HG03097 (cell line): ENCODE results near the gene LSS.
"Not testable (repeated sequence)": the region's sequence is repeated elsewhere in the genome, so short reads cannot be mapped to it uniquely, and the experiment has no call there.

Experiments used
- ATAC-seq: cut with Tn5 transposase; IDR thresholded peaks from one replicate; pipeline ENCODE4 v1.9.1; 2021; ENCODE audit not compliant: unreplicated experiment, low FRiP score

LSS gene

DNA sequence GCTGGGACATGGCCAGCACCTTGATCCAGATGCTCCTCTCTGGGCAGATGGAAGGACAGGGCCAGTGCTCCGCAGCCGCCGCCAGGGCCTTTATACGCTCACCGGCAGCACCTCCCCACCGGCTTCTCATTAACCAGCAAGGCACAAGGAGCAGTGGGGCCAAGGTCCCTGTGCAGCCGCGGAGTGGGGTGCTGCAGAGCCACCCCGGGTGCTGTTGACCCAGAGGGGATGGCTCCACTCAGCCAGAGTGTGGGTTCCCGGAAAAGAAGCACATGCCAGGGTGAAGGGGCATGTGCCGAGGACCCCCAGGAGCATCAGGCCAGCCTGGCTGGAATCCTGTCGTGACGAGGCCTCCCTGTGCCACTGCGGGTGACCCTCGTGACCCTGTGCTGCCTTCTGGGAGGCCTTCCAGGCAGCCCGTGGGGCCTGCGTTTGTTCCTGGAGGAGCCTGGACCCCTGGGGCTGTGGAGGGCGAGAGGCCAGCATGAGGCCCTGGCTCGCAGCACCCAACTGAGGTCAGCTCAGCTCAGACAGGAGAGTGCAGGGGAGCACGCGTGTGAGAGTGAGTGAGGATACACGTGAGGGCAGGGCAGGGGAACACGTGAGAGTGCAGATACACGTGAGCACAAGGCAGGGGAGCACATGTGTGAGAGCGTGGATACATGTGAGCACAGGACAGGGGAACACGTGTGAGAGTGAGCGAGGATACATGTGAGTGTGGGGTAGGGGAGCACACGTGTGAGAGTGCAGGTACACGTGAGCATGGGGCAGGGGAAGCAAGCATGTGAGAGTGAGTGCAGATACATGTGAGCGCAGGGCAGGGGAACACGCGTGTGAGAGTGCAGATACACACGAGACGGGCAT lies 72.8 kb downstream of the LSS start, which contains the start of gene FTCD:
FTCD (minus strand) TSS at position 66 of the 864 bp plus-strand sequence; CDS start at position 10, 56 bp downstream.
- no peak for ATAC-seq

DNA sequence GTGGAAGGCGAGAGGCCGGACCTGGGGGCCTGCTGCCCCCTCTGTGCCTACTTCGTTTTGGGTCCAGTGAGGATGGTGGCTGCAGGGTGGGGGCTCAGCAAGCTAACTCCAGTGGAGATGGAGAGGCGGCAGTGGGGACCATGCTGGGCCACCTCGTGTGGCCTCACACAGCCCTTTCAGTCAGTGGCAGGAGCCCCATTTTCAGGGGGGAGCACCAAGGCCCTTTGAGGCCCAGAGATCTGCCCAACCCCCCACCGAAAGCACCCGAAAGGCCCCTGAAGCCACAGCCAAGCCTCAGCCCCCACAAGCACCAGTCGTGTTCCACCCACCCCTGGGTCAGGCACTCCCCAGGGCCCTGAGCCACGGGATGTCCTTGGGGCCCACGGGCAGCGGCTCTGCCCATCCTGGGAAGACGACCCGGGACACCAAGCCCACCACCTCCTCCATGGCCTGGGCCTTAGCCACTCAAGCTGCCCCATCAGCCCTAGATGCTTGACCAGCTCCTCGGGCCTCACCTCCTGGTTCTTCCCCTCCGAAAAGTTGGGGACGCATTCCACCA lies 73.5 kb downstream of the LSS start:
- no peak for ATAC-seq

DNA sequence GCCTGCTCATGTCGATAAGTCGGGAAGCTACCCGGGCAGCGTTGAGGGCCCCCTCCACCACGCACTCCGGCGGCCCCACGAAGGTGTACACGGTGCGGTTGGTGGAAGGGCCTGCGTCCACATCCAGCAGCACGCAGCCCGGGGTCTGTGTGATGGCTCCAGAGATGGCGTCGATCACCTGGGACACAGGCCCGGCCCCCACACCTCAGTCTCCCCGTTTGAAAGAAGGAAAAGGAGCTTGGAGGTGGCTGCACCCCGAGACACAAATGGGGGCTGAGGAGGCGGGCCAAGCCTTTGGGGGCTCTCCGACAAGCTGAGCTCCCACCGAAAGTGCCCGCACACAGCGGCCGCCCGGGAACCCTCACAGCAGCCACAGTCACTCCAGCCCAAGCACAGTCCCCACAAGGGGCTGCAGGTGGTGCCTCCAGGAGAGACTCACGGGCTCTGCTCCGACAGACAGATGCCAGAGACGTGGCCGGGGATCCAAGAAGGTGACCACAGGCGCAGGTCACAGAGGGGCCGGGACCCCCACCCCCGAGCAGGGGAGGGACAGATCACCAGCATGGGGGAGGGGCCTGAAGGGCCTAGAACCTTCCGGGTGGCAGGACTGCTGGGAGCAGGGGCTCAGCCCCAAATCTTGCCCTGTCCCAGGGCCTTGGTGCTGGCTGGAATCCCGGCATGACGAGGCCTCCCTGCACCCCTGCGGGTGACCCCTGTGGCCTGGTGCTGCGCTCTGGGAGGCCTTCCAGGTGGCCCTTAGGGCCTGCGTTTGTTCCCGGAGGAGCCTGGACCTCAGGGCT lies 74.2 kb downstream of the LSS start:
- ATAC-seq = no peak

DNA sequence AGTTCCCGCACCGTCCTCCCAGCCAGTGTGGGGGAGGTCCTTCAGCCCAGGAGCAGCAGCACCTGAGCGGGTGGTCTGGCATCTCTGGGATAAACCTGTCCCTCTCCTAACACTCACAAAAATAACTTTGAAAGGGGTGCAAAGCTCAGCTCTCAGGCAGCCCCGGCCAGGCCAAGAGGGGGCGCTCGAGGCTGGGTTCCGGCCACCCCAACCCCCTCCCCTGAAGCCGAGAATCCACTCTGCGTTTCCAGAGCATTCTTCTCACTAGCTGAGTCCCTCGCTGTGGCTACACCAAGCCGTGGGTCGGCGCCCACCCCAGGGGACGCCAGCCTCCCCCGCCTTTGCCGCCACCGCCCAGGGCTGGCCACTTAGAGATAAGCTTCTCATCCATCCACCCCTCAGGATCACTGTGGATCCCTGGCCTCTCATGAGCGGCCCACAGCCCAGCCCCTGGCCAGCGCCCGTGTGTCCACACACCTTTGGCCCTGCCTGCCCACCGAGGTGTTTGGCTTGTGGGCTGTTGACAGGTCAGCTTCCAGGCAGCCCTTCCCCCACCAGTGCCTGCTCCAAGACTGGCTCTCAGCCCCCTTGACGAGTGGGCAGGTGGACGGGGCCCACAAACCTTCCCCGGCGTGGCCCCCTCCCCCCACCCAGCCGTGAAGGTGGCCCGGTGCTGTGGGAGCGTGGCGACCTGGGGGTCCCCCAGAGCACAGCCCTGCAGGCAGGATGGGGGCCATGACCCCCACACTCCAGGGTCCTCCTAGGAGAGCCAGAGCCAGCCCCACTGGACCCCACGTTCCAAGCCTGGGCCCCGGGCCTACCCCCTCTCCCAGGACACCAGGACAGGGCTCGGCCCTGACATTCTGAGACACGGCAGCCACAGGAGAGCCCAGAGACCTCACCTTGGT lies 75.1 kb downstream of the LSS start:
- no peak for ATAC-seq

DNA sequence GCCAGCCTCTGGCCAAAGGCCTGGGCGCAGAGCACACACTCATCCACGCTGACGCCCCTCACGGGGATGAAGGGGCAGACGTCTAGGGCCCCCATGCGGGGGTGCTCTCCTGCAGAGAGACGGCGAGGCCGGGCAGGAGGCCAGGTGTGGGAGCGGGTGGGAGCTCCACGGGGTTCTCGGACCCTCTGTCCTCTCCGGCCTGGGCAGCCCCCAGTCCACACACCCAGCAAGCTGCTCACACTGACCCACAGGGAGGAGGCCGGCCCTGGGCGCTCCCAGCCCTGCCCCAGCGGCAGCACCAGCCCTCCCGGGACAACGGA lies 75.7 kb downstream of the LSS start:
- no peak for ATAC-seq

DNA sequence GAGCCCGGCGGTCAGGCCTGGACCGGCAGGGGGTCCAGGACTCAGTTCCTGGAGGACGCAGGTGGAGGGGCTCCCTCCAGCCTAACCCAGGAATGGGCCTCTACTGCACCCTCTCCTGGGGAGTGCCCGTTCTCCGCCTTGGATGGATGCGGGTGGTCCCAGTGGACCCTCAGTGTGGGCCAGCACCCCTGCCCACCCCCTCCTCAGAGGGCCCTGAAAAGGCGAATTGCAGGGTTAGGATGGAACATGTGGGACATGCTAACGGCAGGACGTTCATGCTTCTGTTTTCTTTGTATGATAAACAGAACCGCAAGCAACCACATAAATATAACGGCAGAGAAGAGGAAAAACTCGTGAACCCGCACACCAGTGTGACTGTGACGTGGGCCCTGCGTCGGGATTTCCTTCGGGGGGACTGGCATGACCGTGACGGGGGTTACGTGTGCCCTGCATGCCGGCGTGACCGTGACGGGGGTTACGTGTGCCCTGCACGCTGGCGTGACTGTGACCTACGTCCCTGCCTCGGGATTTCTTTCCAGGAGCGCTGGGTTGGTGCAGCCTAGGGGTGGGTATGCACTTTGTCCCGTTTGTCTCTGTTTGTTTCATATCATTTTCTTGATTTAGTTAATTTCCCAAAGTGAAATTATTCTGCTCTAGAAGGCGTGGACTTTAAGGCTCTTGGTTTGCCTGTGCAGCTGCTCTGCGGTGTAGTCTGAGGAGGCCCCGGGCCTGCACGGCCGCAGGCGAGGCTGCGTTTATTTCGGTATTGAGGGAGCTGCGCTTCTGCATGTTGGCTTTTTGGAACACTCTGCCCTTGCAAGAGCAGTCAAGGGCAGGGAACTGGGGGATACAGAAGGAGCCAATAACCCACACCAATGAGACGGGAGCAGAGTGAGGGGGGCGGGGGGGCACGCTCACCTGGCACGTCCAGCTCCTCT lies 76.3 kb downstream of the LSS start:
- no peak for ATAC-seq

DNA sequence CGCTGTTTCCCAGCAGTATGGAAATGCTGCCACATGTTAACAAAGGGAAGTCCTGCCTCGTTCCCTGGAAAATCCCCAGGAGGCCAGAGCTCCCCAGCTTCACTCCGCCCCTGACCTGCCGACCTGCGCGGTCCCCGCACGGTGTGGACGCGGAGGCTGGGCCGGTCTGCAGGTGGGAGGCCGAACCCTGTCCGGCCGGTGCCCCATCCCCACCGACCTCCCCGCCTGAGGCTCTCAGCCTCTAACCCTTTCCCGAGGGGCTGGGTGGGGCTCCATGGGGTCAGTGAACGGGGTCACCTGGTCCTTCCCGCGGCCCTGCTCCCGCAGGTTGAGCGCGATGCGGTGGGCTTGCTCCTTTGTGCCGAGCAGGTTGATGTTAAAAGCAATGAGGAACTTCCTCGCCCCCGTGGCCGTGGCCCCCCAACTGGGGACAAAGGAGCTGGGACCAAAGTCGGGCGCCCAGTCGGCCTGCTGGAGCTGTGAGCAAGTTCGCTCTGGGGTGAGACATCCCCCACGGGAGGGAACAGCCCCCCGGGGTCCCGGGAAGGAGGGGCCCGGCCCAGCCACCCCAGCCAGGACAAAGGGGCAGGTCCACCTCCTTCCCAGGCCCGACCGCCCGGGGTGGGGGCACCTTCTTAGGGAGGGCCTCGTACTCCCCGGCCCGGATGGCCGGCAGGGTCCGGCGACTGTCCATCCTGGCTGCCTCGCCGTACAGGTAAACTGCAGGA lies 77.1 kb downstream of the LSS start:
- ATAC-seq = no peak

DNA sequence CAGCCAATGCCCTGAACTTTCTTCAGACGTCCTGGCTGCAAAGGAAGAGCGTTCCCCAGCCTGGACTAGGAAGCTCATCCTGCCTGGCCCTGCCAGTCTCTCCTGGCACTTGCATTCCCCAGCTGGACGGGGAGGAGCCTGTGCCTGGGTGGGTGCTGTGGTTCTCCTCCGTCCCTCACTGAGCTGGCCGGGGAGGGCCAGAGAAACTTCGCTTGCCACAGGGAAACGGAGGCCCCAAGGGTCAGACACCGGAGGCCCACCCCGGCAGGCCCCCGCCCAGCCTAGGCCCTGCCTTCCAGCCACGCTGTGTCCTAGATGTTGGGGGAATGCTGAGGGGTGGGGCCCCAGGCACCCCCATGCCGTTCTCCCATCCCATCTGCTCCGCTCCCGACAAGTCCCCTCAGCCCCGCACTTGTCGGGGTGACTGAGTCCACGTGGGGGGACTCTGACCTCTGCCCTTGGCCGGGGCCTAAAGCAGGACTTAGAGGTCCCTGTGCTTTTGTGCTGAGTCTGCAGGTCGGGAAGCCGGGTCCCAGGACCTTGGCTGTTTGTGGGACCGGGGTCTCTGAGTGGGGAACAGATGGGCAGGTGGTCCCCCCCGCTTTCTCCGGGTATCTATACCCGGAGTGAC lies 78.0 kb downstream of the LSS start:
- no peak for ATAC-seq

DNA sequence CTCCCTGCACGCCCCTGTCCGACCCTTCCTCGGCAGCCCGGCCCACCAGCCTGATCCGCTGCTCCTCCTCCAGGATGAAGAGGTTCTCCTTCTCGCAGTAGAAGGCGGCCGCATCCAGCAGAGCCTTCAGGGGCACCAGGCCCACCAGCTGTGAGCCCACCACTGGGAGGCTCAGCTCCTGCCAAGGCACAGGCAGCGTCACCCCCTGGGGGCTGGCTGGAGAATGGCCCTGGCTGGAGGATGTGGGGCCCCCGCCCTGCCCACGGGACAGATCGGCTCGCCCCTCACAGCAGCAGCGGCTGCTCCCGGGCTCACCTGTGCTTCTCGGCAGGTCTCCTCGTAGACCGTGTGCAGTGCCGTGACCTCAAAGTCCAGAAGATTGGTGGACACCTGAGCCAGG lies 78.5 kb downstream of the LSS start:
- no peak for ATAC-seq

DNA sequence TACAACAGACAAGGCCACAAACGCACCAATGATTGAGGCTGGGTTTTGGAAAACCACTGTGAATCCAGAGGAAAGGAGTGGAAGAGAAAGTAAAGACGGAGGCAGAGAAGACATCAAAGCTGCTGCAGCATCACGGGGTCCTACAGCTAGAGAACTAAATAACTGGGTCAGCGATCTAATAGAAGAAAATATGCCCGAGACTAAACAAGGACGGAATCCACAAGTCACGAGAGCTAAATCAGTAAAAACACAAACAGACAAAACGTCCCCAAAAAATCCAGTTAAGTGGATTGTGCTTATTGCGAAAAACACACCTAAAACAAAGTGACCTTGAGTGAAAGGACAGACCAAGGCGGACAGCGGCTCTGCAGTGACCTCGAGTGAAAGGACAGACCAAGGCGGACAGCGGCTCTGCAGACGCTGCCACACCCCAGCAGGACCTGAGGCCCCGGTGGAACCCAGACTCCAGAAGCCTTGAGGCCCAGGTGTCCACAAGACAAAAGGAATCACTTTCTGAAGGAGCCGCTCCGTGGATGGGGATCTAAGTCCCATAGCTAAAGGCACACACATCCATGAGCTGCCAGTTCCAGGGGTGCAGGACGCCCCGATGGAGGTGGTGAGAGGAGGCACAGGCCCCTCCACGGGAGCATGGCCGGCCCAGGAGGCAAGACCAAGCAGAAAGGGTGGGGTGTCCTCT lies 79.2 kb downstream of the LSS start:
- no peak for ATAC-seq

DNA sequence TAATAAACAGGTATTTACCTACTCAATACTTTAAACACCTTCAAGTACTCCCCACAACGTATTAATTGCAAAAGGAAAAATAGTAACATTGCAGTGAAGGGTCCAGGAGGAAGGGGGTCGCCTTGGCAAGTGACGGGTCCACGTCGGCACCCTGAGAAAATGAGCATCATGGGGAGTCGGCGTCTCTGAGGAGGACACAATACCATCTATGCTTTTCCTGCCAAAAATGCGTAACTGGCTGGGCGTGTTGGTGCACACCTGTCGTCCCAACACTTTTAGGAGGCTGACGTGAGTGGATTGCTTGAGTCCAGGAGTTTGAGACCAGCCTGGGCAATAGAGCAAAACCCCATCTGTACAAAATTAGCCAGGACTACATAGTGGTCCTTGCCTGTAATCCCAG lies 80.5 kb downstream of the LSS start:
- ATAC-seq = no peak

DNA sequence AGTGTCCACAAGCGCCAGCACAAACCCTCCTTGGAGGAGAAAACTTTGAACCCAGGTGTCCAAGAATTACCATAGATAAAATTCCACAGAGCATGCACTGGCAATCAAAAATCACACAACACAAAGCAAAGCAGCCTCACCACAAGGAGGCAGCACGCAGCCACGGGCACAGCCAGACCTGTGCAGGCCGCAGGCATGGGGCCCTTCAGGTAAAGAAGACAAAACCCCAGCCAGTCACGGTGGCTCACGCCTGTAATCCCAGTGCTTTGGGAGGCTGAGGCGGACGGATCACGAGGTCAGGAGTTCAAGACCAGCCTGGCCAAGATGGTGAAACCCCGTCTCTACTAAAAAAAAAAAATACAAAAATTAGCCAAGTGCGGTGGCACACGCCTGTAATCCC lies 81.1 kb downstream of the LSS start:
- not testable (repeated sequence) for ATAC-seq

DNA sequence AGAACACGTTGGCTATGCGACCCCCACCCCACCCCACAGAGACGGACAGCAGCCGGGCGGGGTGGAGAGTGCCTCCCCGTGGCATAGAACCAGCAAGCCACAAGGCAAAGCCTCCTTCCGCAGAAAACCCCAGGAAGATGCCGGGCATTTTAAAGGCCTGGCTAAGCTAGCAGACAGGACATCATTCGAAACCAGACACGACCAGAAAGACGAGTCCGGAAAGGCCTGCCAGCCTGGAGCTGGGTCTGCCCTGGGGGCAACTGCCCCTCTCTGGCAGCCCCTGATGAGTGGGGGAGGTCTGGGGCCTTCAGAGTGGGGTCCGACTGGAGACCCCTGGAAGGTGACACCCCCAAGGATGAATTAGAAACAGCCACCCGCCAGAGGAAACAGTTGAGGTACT lies 81.7 kb downstream of the LSS start:
- no peak for ATAC-seq

DNA sequence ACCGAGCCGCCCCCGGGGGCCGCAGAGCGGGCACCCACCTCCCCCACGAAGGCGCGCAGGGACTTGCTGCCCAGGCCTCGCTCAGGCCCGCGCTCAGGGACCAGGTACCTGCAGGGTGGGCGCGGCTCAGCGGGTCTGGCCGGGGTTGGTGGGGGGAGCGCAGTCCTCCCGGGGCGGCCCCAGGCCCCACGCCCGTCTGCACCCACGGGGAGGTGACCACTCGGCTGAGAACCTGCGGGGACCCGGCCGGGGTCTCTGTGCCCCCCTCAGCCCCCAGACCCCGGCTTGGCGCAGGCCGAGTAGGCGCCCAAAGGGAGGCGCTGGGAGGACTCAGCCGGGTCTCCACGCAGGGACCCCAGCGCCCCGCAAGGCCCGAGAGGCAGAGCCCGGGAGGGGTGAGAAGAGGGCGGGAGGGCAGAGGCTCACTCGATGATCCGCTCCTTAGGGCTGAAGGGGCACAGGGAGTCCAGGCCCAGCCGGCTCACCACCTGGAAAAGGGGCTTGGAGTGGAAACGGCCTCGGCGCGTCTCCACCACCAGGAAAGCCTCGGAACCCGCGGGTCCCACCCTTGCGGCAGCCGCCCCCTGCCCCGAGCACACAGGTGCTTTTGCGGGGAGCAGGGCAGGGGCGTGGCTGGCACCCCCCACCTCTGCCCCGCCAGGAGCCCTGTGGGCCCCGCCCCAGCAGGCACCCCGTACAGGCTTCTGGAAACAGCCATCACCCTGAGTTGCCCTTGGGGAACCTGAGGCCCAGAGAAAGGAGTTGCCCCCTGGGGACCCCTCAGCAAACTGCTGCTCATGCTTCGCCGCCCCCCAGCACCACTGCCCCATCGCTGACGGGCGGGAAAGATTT lies 82.5 kb downstream of the LSS start:
- ATAC-seq = no peak

DNA sequence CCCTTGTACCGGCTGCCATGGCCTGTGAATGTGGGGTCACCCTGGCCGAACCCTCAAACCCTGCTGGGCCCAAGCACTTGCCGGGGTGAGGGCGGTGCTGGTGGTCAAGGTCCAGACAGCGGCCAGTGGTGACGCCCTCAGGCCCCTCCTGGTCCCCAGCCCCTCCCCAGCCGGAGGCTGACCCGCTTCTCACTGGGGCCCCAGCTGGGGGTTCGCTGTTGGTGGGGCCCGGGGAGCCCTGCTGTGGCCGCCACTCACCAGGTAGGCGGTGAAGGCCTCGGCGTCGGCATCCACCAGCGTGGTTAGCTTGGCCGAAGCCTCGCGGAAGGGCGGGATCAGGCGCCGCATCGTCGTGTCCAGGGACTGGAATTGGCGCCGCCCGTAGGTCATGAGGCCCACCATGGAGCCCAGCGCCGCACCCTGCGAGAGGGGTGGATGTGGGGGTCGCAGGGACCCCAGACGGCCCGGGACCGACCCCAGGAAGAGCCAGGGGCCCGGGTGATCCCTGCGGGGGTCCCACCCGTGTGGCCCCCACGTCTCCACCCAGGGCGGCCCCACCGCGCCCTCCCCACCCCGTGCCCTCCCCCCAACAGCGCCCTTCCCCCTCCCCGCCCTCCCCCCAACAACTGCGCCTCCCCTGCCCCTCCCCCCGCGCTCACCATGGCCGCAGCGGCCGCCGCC lies 83.3 kb downstream of the LSS start:
- ATAC-seq = no peak

DNA sequence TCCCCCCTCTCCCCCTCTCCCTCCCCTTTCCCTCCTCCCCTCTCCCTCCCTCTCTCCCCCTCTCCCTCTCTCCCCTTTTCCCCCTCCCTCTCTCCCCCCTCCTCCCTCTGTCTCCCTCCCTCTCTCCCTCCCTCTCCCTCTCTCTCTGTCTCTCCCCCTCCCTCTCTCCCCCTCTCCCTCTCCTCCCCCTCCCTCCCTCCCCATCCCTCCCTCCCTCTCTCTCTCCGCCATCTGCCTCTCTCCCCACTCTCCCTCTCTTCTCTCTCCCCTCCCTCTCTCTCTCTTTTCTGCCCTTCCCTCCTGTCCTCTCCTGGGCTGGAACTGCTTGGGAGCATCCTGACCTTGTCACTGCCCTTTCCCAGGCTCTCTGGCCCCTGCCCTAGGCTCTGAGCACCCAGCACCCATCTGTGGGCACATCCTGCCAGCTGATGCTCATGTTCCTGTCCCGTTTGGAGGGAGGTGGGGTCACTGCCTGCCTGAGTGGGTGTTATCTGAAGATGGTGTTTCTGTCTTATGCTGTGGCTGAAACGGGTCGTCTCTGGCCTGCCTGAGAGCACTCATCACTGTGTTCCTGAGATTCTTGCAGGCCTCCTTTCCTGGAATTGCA lies 84.0 kb downstream of the LSS start:
- ATAC-seq = no peak
